CD14-positive monocyte (primary cell): ENCODE data around the gene RNASE13. TPM values are rescaled to one million over a fixed set of nuclear protein-coding genes. Genes with fewer than 3 reads are reported as not detected.
"Not testable (repeated sequence)": the region's sequence is repeated elsewhere in the genome, so short reads cannot be mapped to it uniquely, and the experiment has no call there.

Experiments
- DNase-seq, 3 donors: peaks; one replicate each; pipeline ENCODE4 v3.0.0-alpha.2; 2011 to 2022
- H2AFZ ChIP-seq: 2 replicates; pipeline ENCODE4 v1.6.0; 2012; ENCODE audit warnings: mild to moderate bottlenecking, low read depth, low read length, inconsistent platforms; ENCODE audit not compliant: insufficient read depth, poor library complexity, severe bottlenecking
- H3K27ac ChIP-seq, 2 donors: 1 replicate in 1 of 2; 2 replicates in 1 of 2; pipeline ENCODE4 v1.5.1; 2012 to 2013; ENCODE audit warnings: low read length in 2 of 2, control low read depth in 1 of 2, inconsistent platforms in 1 of 2, low read depth in 1 of 2, mild to moderate bottlenecking in 1 of 2
- H3K27me3 ChIP-seq, 2 donors: one replicate each; pipeline versions ENCODE4 v1.6.0 to v1.6.1; 2011 to 2013; ENCODE audit warnings: low read length in 2 of 2; ENCODE audit not compliant: control insufficient read depth in 2 of 2, insufficient read depth in 2 of 2
- H3K36me3 ChIP-seq, 2 donors: replicated peaks in 1 of 2; 1 replicate in 1 of 2; 2 replicates in 1 of 2; pipeline versions ENCODE4 v1.5.1 to v1.6.1; 2012 to 2013; ENCODE audit warnings: low read length in 2 of 2, control low read depth in 1 of 2, inconsistent platforms in 1 of 2, mild to moderate bottlenecking in 1 of 2; ENCODE audit not compliant: insufficient read depth in 2 of 2, control insufficient read depth in 1 of 2
- H3K4me1 ChIP-seq, 2 donors: 1 replicate in 1 of 2; 2 replicates in 1 of 2; pipeline versions ENCODE4 v1.5.1 to v1.6.1; 2012 to 2013; ENCODE audit warnings: low read length in 2 of 2, control low read depth in 1 of 2, inconsistent platforms in 1 of 2, mild to moderate bottlenecking in 1 of 2, moderate library complexity in 1 of 2; ENCODE audit not compliant: insufficient read depth in 2 of 2, control insufficient read depth in 1 of 2
- H3K4me2 ChIP-seq: replicated peaks from 2 replicates; pipeline ENCODE3; 2012; ENCODE audit warnings: low read length, moderate library complexity, mild to moderate bottlenecking; ENCODE audit not compliant: poor library complexity, severe bottlenecking; ENCODE audit errors: extremely low read depth
- H3K4me3 ChIP-seq, 3 experiments: fragments of 200-600 bp in 1 of 3; sonication (generic) in 1 of 3; replicated peaks in 1 of 3; 1 replicate in 2 of 3; 2 replicates in 1 of 3; pipeline ENCODE4 v1.5.1; 2011 to 2013; ENCODE audit warnings: low read length in 3 of 3, mild to moderate bottlenecking in 3 of 3, control low read depth in 2 of 3, low read depth in 2 of 3, inconsistent platforms in 1 of 3, moderate library complexity in 1 of 3
- H3K79me2 ChIP-seq: 2 replicates; pipeline ENCODE4 v1.6.0; 2012; ENCODE audit warnings: mild to moderate bottlenecking, control low read depth, inconsistent platforms, low read length, moderate library complexity; ENCODE audit not compliant: insufficient read depth
- H3K9ac ChIP-seq: 2 replicates; pipeline ENCODE4 v1.6.0; 2017; ENCODE audit warnings: low read length, mild to moderate bottlenecking; ENCODE audit not compliant: insufficient read depth, poor library complexity, severe bottlenecking
- H3K9me3 ChIP-seq, 2 donors: replicated peaks in 1 of 2; 1 replicate in 1 of 2; 2 replicates in 1 of 2; pipeline versions ENCODE4 v1.5.1 to v1.6.1; 2012 to 2013; ENCODE audit warnings: low read length in 2 of 2, control low read depth in 1 of 2; ENCODE audit not compliant: control insufficient read depth in 1 of 2, insufficient read depth in 1 of 2
- H4K20me1 ChIP-seq: 2 replicates; pipeline ENCODE4 v1.6.0; 2012; ENCODE audit warnings: mild to moderate bottlenecking, low read length, control low read depth, moderate library complexity; ENCODE audit not compliant: insufficient read depth
- H3K27ac Mint-ChIP-seq, 7 donors: one replicate each; pipeline ENCODE4 v1.8.0; 2020; ENCODE audit warnings: mild to moderate bottlenecking in 7 of 7, mixed read lengths in 7 of 7, moderate library complexity in 6 of 7, inconsistent platforms in 2 of 7
- H3K27me3 Mint-ChIP-seq, 3 donors: one replicate each; pipeline ENCODE4 v1.8.0; 2021 to 2022; ENCODE audit warnings: low read depth in 3 of 3, mild to moderate bottlenecking in 3 of 3, mixed read lengths in 3 of 3, moderate library complexity in 3 of 3, inconsistent platforms in 1 of 3
- H3K36me3 Mint-ChIP-seq, 2 donors: one replicate each; pipeline ENCODE4 v1.8.0; 2020; ENCODE audit warnings: mixed read lengths in 2 of 2, inconsistent platforms in 1 of 2, mild to moderate bottlenecking in 1 of 2
- H3K4me1 Mint-ChIP-seq: one replicate; pipeline ENCODE4 v1.8.0; 2020; ENCODE audit warnings: mild to moderate bottlenecking, mixed read lengths
- H3K4me3 Mint-ChIP-seq, 2 donors: one replicate each; pipeline ENCODE4 v1.8.0; 2020; ENCODE audit warnings: mild to moderate bottlenecking in 2 of 2, mixed read lengths in 2 of 2, moderate library complexity in 1 of 2
- H3K9me3 Mint-ChIP-seq, 7 donors: one replicate each; pipeline ENCODE4 v1.8.0; 2020 to 2022; ENCODE audit warnings: mixed read lengths in 7 of 7, mild to moderate bottlenecking in 6 of 7, moderate library complexity in 6 of 7, inconsistent platforms in 2 of 7
- WGBS: methylation state at CpG from one replicate; pipeline ENCODE4 v1.1.5; 2013; ENCODE audit warnings: missing lambda C conversion rate; ENCODE audit not compliant: insufficient coverage; 5-methylcytosine and 5-hydroxymethylcytosine counted together
- intact Hi-C, 2 donors: fragments of 100-400 bp; cut with micrococcal nuclease; formaldehyde crosslinking; loops; one replicate each; pipeline versions ENCODE4 v1.15.0 to v1.15.1; 2023
- polyA plus RNA-seq, 3 donors: library from polyadenylated mRNA; depleted of rRNA in 1 of 3; unstranded in 2 of 3; stranded (reverse) in 1 of 3; fragments of 300-500 nt in 2 of 3; fragments of >200 nt in 1 of 3; fragmentation: Illumina TruSeq in 2 of 3; gene quantifications; 1 replicate in 2 of 3; 2 replicates in 1 of 3; pipeline ENCODE4 v1.2.3, GENCODE V29; 2012 to 2021
- TF ChIP-seq, protein P1 (sequence below): fragments of 200-600 bp; IDR thresholded peaks from one replicate; pipeline ENCODE4 v1.8.0; 2022; ENCODE audit warnings: antibody characterized with exemption, mild to moderate bottlenecking

The RNASE13 gene
- polyA plus RNA-seq, 3 donors = 0.39 TPM; not detected in 2

DNA sequence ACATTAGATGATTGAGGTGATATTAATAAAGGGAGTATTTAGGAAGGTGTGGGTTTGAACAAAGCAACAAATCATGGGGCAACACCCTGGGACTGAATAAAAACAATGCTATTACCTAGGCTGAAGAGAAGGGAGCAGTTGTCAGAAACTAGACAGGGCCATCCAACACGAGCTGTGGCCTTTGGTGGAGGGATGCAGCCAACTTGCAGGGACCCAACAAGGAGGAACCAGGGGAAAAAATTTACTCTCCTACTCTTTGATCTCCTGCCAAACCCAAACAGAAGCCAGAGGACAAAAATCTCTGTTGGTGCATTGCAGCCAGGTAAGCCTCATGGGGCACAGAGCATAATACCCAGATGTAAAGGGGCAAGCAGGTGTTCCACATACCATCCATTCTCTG, 23.5 kb downstream of the RNASE13 start:
- Mint-ChIP-seq H3K4me3 (no peak overlapping the region), H3K27me3 (peaks cover 11 to 16% (median 15%) of the 10 kb centered on the region in 3 donors), H3K36me3 (no peaks in the 10 kb centered on the region), H3K9me3 (peaks cover 0 to 1% (median 0%) of the 10 kb centered on the region in 7 donors), H3K27ac (no peak overlapping the region), H3K4me1 (peaks cover 14% of the 10 kb centered on the region)
- no CpG with 5 or more reads among the region's 1 CpG for WGBS
- Histone ChIP-seq H3K27me3 (peaks cover 0 to 5% of the 10 kb centered on the region in 2 donors), H3K27ac (no peak overlapping the region), H3K4me2 (no peak overlapping the region), H3K9me3 (no peaks in the 10 kb centered on the region), H3K4me1 (peaks cover 15% of the 10 kb centered on the region in 2 donors), H3K79me2 (no peaks in the 10 kb centered on the region), H2AFZ (no peak overlapping the region), H3K9ac (no peak overlapping the region), H4K20me1 (no peaks in the 10 kb centered on the region), H3K36me3 (no peaks in the 10 kb centered on the region), H3K4me3 (no peak overlapping the region)
- DNase-seq = no peak
- intact Hi-C loops = loop anchor here in 1 of 2 donors (5.0 to 10.0 kb wide), 3 partner anchors 54 to 96 kb away; no protein-coding TSS in a partner anchor
- TF ChIP-seq, protein P1, sequence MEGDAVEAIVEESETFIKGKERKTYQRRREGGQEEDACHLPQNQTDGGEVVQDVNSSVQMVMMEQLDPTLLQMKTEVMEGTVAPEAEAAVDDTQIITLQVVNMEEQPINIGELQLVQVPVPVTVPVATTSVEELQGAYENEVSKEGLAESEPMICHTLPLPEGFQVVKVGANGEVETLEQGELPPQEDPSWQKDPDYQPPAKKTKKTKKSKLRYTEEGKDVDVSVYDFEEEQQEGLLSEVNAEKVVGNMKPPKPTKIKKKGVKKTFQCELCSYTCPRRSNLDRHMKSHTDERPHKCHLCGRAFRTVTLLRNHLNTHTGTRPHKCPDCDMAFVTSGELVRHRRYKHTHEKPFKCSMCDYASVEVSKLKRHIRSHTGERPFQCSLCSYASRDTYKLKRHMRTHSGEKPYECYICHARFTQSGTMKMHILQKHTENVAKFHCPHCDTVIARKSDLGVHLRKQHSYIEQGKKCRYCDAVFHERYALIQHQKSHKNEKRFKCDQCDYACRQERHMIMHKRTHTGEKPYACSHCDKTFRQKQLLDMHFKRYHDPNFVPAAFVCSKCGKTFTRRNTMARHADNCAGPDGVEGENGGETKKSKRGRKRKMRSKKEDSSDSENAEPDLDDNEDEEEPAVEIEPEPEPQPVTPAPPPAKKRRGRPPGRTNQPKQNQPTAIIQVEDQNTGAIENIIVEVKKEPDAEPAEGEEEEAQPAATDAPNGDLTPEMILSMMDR = no peak

DNA sequence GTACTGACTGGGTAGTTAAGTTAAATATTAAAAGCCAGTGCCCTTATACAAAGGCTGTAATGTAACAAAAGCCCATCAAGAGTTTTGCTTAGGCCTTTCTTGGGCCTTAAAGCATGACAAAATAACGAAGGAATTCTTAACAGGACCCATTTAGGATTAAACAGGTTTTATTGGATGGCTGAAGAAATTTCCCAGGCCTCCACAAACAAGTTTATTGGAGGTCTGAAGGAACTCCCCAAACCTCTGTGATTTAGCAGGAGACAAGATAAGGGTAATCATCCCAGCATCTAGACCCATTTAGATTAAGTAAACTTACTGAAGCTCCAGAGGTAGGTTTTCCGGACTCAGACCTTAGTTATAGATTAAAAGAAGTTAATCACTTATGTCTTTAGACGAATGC, 24.9 kb downstream of the RNASE13 start:
- intact Hi-C loops = loop anchor here in 1 of 2 donors (5.0 to 10.0 kb wide), 3 partner anchors 55 to 98 kb away; no protein-coding TSS in a partner anchor
- not testable (repeated sequence) for DNase-seq, H3K27ac Mint-ChIP-seq, H3K4me3 ChIP-seq, H3K36me3 Mint-ChIP-seq, H3K4me1 ChIP-seq, H3K9me3 ChIP-seq, H3K9ac ChIP-seq, H4K20me1 ChIP-seq, H3K4me1 Mint-ChIP-seq, H3K36me3 ChIP-seq, H3K79me2 ChIP-seq, H3K9me3 Mint-ChIP-seq, H3K27me3 ChIP-seq, H3K4me2 ChIP-seq, H2AFZ ChIP-seq, H3K4me3 Mint-ChIP-seq, H3K27ac ChIP-seq
- peaks cover 11 to 16% (median 15%) of the 10 kb centered on the region in 3 donors for H3K27me3 Mint-ChIP-seq
- WGBS = no CpG with 5 or more reads among the region's 3 CpGs
